NCI-H128 (cell line): Measurements from ENCODE around the gene IL21.
"Not testable (repeated sequence)": the region's sequence is repeated elsewhere in the genome, so short reads cannot be mapped to it uniquely, and the experiment has no call there.

Experiments
- DNase-seq: peaks from one replicate; lab custom pipeline; 2025; ENCODE audit not compliant: unreplicated experiment; lab: John Stamatoyannopoulos, UW

Gene IL21

GRCh38 chr4:122621016-122621507, at the start of gene IL21:
IL21 (minus strand) TSS chr4:122621066; CDS start chr4:122621011, 55 bp downstream.
- DNase-seq: no peak

GRCh38 chr4:122669911-122670738, 49.3 kb upstream of the IL21 start:
- no peak for DNase-seq

GRCh38 chr4:122668241-122668640, 47.4 kb upstream of the IL21 start:
- no peak for DNase-seq

DNA sequence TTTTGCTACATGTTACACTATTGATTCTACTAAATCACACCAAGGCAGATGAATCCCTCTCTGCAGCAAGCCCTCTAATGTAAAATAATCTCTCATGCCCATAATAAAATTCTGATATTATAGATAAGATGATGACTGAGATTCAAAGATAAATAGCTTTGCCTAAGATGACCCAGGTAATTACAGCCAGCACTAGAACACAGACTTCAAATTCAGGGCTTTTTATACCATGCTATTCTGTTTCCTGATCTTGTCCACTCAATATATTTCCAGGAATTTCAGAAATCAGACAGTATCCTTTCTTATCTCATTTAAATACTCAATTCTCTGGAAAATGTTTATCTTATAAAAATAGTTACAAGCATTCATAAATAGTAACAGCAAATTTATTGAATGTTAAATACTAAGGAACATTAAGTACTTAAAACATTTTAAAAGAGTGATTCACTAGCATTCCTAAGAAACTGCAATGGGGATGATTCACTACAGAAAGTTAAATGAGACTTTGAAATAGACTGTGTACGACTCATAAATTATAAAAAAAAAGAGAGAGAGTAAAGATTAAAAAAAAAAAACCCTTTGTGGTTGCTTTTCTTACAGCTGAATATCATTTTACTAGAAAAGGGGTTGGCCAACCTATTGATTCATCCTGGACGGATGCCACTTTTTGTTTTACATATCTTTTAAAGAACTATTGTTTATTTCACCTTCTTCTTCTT, 45.8 kb upstream of the IL21 start:
- DNase-seq: no peak

DNA sequence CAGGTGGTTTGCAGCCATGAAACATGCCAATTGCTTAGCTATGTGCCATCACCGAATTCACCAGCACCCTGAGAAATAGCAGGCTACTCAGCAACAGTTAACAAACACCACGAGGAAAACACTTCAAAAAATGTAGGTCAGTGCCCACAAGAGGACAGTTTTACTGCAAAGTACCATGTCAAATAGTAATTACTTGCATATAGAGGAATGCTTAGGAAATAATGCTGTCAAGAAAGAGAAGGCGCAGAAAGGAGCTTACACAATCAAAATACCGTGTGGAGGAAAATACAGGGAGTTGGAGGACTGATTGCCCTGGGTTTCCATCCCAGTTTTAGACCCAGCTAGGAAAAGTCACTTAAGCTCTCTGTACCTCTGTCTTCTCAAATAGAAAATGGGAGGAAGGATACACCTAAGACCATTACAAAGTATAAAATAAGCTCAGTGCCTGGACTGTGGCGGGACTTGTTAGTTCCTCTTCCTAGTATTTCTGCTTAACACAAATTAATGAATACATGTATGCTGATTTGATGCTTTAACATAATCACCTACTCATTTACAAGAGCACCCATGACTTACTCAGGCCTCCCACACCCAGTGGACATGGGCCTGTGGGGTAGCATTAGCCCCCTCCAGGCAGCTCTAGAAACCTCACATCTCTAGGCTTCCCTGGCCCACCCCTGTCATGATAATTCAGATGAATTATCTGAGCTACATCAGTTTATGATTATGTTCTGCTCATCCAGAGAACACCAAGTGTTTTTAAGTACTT, 44.5 kb upstream of the IL21 start:
- DNase-seq: no peak

DNA sequence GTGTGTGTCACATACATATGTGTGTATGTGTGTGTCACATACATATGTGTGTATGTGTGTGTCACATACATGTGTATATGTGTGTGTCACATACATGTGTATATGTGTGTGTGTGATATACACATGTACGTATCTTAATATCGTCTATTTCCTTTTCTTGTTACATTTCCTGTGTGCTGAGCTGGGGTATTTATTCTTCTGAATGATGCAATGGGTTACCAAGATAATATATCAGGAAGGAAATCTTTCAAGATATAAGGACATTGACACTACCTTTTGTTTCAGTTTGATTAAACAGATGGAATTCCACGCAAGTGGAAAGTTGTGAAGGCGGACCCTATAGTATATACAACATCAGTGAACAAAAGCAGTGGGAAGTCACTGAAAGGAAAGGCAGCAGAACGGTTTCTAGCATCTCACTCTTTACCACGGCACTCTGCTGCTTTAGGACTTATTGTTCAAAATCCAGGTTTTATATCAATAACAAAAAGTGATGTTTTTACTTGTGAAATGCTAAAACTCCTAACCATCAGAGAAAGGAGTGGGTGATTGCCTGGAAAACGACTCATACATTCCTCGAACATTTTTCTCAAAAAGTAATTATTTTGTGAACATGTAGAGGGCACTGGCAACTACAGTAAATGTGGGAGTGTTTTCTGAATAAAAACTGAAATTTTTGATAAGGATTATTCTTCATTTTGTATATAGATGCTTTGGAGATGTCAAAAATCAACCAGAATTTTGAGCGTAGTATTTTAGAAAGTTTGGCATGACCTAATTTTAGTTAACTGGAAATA, 43.1 kb upstream of the IL21 start:
- no peak for DNase-seq

DNA sequence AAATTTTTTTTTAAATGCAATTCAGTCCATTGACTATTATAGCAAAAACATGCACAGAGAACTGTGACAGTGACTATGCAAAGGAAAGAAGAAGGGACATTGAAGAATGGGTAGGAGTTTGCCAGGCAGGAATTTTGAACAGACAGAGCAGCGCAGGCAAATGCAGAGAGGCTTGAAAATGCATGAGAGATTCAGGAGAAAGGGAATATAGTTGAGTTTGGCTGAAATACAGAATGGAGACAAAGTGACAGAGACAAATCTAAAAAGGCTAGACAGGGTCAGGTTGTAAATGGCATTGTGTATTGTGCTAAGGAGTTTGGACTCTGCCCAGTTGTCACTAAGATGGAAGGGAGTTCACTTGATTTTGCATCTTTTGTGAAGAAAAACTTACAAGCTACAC, 42.4 kb upstream of the IL21 start:
- no peak for DNase-seq

DNA sequence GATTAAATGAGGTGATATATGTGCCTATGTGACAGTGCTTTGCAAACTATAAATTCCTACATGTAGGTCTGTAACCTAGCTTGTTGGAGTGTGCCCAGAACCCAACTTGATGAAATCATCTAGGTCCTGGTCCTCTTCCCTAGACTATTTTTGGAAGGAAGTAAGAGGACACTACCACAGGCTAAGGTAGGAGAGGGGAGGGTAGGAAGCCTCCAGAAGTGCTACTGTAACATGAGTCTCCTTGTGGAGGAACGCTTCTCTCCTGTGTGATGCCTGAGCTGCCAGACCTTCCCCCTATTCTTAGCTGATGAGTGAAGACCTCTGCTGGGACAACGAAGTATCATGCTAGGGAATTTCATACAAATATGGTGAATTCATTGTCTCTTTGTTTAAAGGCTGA, 41.8 kb upstream of the IL21 start:
- DNase-seq: no peak

DNA sequence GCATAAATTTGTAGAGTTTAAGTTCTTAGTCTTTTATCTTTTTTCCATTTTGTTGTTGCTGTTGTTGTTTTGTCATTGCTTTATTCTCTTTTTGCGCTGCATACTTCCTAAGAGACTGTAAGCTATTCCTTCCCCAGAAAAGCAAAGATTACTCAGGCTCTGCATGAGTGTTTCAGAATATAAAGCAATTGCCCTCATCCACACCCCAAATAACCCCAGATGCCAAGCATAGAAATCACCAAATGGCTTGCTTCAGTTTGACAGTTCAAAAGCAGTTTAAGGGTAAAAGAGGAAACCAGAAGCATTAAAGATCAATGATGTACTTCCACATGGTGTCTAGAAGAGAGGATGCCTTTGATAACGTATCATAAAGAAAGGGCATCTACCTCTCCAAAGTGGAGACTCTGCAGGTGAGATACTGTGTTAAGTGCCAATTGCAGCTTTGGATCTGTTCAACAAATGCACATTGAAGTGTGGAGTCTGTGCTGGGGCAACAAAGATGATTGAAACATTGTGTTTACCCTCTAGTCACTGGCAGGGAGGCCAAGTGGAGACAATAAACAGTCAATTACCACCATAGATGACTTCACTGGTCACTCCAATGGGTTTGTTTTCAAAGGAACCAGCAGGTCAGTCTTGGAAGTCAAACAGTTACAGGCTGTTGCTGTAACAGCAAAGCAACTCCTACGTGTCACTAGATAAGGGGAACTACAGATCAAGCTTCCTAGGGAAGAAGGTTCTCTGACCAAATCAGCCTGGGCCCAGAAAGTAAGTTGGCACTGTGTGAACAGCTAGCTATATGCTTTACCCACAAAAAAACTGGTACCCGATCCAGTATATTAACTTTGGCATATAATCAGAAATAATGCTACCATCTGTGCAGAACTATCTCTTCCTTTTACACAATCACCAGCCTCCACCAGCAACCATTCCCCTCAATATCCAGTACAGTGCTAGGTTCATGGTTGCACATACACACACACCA, 40.6 kb upstream of the IL21 start:
- no peak for DNase-seq

DNA sequence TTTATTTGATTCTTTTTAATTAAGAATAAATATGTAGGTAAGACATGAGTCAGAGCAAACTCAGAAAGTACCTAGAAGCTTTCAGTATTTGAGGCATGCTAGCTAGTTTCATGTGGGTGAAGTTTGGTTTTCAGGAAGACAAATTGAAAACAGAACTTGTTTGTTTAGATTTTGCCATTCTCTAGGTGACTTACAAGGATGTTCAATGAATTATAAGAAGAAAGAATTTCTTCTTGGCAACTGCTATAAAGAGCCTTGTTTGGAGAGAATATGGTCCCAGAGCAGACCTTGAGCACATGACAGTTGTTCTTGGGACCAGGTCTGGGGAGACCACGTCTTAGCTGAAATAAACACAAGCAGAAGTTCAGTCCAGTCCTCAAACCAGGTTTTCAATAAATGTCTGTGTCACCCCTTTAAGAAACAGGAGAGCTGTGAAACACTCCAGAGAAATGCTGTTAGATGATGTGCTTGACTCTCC, 38.0 kb upstream of the IL21 start:
- DNase-seq: no peak

DNA sequence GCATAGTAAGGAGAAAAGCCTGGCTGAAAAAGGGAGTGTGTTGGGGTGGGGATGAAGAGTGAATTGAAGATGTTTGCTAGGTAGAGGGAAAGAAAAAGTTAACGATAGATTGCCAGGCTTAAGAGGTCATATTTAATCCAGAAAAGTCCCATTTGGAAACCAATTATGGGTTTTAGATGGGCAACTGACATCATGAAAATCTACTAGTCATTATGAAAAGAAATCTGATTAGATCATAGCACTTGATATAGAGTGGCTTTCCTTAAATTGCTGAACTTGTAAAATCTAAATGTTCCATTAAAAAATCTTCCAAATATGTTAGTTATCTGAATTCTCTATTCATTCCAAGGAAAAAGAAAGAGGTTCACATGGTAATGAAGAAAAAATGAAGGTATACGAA, 37.5 kb upstream of the IL21 start:
- DNase-seq: no peak

GRCh38 chr4:122657553-122657952, 36.7 kb upstream of the IL21 start:
- DNase-seq: no peak

GRCh38 chr4:122656583-122656982, 35.7 kb upstream of the IL21 start:
- not testable (repeated sequence) for DNase-seq

DNA sequence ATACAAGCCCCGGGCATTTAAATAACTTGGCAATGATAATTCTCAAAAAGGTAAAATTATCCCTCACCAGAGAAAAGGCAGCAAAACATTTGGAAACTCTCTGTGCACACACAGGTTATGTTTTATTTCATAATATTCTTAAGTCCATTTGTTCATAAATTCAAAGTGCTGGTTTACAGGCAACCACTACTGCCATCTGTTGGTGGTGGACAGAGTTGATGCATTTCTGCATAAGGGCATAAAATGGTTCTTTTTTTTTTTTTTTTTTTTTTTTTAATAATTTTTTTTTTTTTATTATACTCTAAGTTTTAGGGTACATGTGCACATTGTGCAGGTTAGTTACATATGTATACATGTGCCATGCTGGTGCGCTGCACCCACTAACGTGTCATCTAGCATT, 31.5 kb upstream of the IL21 start:
- DNase-seq: no peak

DNA sequence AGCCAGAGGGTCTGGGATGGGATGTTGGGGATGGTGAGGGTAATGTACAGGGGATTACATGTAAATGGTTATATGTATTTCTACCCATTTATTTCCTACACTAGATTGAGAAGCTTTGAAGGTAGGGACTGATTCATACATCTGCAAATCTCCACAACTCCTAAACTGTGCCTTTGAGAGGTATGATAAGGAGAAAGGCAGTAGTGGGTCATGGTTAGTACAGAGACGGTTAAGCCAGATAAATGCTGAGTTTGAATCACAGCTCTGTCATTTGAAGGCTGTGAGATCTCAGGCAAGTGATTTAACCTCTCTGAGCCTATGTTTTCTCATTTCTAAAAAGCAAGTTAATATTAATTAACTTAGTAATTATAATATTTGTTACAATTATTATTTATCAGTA, 29.3 kb upstream of the IL21 start:
- no peak for DNase-seq

DNA sequence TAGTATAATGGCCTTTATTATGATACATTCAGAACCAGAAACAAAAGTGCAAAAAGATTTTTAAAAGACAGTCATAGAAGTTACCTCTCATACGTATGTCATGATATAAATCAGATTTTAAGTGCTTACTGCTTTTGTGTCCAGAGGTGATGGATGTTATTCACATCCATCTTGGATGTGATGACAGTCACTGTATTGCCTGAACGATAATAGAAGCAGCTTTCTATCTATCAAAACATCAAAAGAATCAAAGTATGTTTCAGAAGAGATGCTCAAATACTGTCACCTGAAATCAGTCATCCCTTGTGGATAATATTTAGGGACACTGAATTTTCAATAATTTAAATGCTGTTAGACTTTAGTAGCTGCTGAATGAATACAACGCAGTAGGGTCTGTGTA, 26.8 kb upstream of the IL21 start:
- DNase-seq: no peak

- no peak for DNase-seq
Observed at GRCh38 chr4:122643257-122643656, 22.4 kb upstream of the IL21 start.

DNA sequence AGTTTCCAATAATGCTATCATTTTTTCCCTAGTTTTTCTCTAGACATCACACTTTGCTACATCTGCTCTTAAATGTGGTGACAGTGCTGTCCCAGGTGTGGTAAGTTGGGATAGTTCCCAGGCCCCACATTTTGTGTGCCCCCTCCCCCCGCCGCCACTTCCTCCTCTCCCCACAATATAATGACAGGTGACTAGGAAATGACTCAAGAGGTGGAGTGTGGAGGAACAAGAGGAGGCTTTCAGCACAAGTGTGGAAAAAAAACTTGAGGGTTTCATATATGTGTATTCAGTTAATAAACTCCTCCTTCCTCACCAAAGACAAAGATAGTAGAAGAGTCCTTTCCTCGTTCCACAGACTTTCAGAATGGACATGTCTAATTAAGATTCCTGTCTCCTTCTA, 18.3 kb upstream of the IL21 start:
- no peak for DNase-seq

DNA sequence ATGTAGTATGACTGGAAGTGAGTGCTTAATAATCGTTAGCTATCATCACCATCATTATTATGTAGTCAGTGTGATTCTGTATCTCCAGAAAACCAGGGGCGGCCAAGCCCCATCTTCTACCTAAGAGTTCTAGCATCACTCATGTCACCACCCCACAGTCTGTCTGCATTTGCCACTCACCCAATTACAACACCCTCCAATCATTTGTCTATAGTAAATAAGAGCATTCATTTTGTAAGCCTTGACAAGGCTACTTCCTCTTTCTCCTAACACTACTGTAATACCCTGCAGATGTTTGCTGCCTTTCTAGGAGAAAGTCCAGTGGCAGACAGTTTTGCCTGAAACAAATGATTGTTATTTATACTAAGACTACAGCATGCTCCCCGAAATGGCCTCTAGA, 15.8 kb upstream of the IL21 start:
- DNase-seq: no peak
